OCI-M2 (cell line): Measurements from ENCODE around the gene HMGCL.
"Not testable (repeated sequence)": the region's sequence is repeated elsewhere in the genome, so short reads cannot be mapped to it uniquely, and the experiment has no call there.

Source experiments
- DNase-seq: peaks from one replicate; lab custom pipeline; 2025; ENCODE audit not compliant: unreplicated experiment; lab: John Stamatoyannopoulos, UW

HMGCL gene

DNA sequence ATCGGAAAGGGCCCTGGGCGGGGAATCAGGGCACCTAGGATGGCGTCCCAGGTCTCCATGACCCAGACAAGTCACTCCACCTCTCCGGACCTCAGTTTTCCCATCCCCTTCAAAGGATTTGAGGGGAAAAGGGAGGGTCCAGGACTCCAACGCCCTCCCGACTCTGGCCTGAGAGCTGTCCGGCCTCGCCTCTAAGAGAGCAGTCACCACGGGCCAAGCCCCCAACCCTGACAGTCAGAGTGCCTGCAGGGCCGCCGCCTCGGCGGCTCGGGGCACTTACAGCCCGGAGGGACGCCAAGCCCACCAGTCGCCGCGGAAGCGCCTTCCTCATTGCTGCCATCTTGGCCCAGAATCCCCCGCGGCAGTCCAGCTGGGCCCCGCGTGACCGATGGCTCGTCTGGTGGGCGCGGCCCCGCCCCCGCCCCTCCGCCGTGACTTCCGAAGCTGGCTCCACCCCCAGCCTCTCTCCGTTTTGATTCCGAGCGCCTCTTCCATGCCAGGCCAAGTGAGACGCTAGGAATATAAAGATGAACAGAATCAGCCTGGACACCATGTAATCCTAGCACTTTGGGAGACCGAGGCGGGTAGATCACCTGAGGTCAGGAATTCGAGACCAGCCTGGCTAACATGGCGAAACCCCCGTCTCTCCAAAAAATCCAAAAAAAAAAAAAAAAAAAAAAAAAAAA, at the start of gene HMGCL:
HMGCL (minus strand) TSS at position 354 of the 686 bp plus-strand sequence; CDS start at position 340, 14 bp downstream.
- no peak for DNase-seq

DNA sequence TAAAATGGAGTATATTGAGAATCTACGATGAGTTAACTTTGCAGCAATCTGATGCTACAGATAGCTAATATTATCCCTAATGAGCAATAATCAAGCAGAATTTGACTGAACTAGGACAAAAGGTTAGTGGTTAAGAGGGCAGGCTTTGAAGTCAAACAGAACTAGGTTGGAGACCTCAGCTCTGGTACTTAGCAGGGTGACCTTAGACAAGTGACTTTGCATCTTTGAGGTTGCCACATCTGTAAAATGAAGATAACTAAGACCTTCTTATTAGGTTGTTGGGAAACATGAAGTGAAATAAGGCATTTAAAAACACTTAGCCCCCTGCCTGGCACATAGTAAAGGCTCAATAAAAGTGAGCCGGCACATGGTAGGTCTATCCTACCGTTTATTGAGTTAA, 47.2 kb upstream of the HMGCL start:
- DNase-seq: no peak

DNA sequence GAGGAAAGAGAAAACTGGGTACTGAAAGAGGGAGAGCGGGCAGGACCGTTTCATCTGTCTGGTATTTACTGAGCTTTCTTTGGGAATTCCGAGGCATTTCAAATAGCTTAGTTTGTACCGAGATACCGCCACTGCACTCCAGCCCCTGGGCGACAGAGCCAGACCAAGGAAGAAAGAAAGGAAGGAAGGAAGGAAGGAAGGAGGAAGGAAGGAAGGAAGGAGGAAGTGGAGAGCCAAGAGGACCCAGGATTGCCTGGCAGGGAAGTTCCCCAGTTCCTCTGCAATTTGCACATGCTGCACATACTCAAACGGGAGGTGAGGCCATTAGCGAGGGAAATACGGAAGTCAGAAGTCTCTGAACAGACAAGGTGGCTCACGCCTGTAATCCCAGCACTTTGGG, 43.8 kb upstream of the HMGCL start:
- no peak for DNase-seq

DNA sequence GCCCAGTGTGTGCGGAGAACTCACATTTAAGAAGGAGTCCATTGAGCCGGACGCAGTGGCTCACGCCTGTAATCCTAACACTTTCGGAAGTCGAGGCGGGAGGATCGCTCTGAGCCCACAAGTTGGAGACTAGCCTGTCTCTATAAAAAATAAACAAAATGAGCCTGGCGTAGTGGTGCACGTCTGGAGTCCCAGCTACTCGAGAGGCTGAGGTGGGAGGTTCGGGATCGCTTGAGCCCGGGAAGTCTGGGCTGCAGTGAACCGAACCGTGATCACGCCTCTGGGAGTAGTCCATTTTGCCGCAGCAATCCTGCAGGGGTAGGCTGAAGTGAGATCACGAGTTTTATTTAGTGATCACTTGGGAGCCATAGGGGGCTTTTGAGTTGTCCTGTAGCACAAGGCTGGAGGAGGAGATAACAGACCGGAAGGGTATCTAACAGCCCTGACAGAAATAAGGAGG, 43.4 kb upstream of the HMGCL start:
- DNase-seq: peak; percentile 90

DNA sequence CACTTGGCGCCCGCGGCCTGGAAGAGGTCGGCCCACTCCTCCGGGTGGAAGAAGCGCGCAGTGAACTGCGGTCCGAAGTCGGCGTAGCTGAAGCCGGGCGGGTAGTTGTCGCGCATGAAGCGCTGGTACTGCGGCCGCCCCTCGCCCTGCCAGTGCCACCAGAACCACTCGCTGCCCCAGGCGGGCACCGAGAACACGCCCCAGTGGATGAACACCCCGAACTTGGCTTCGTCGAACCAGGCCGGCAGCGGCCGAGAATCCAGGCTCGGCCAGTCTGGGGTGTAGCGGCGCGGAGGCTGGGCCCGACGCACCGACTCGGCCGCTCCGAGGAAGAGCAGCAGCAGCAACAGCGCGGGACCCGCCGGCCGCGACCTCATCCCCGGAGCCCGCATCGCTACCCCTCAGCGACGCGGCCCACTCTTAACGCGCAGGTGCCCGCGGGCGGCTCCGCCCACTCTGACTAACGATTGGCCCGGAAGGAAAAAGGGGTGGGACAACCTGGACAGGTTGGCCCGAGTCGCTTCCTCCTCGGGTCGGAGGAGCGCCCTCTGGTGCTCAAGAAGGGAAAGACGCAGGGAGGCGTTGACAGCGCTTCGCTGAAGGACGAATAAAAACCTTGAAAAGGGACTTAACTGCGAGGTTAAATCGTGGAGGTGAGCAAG, 42.8 kb upstream of the HMGCL start, which contains the start of gene FUCA1:
FUCA1 (minus strand) TSS at position 396 of the 662 bp plus-strand sequence; CDS start at position 392, 4 bp downstream.
- peak; percentile 90 for DNase-seq

DNA sequence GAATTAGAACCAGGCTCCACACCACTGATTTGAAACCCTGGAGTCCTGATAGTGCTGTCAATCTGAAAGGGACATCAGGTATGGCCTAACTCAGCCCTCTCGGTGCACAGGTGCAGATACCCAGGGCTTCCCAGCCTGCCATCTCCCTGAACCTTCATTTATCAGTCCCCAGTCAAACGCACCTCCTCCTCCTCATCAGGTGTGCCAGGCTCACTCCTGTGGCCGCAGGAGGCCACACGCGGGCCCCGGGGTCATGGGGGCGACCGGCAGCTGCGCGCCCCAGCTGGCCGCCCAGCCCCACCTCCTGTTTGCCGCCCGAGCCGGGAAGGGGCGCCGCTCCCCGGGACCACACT, 42.3 kb upstream of the HMGCL start:
- DNase-seq: no peak

DNA sequence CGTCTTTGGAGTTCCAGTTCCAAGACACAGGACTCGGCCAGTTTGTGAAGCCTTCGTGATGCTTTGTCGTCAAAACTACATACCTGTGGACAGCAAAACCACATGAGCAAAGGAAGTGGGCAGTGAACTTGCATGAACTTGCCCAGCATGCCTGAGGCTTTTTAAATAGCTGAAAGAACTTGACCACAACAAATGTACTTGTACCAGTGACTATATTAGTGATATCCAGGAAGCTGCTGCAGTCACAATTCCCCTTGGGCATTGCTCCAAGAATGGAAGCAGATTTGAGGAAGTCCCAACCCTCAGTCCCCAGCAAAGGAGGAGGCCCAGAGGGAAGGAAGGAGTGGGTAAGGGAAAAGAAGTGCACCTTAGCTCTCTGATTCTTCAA, 40.3 kb upstream of the HMGCL start:
- no peak for DNase-seq

DNA sequence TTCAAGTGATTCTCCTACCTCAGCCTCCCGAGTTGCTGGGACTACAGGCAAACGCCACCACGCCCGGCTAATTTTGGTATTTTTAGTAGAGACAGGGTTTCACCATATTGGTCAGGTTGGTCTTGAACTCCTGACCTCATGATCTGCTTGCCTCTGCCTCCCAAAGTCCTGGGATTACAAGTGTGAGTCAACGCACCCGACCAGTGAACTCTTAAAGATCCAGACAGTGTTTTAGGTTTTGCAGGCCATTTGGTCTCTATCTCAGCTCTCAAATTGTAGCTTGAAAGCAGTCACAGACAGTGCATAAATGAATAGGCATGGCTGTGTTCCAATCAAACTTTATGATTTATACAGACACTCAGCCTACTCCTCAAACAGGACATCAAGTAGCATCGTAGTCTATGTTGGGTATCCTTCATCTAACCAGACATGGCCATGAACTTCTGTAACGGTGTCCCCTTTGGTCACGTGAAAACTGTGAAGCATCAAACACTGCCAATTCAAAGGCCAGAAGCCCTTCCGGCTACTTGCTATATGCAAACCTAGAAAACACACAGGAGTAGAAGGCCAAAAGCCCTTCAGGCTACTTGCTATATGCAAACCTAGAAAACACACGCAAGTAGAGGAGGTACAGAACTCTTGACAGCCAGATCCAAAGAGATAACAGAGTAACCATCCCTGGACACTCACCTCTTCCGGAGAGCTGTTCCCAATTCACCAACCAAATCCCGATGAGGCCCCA, 39.7 kb upstream of the HMGCL start:
- no peak for DNase-seq

DNA sequence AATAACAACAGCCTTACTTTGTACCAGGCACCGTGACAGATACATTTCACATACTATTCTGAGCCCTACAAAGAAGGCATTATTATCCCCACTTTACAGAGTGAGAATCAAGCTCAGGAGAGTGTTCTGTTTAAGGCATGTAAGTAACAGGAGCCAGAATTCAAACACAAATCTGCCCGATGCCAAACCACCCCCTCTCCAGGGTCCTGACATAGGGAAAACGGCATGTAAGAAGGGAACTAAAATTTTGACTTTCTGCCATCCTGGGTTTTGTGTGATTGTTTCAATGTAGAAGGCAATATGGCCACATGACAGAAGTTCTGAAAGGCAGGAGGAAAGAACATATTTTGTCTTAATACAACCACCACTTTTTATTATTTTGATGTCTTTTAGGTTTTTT, 37.4 kb upstream of the HMGCL start:
- DNase-seq: no peak

DNA sequence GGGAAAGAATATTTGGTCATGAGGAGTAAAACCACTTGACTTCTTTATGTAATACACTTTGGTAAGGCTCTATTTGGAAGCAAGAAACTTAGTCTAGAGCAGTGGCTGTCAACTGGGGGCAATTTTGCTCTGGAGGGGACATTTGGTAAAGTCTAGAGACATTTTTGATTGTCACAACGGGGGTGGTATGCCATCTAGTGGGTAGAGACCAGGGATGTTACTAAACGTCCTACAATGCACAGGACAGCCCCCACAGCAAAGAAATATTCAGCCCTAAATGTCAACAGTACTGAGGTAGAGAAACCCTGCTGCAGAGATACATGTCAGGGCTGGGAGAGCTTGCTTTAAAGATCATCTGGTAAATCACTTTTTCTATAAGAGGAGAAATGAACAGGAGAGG, 29.3 kb upstream of the HMGCL start:
- no peak for DNase-seq

DNA sequence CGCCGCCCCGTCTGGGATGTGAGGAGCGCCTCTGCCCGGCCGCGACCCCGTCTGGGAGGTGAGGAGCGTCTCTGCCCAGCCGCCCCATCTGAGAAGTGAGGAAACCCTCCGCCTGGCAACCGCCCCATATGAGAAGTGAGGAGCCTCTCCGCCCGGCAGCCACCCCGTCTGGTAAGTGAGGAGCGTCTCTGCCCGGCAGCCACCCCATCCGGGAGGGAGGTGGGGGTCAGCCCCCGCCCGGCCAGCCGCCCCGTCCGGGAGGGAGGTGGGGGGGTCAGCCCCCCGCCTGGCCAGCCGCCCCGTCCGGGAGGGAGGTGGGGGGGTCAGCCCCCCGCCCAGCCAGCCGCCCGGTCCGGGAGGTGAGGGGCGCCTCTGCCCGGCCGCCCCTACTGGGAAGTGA, 27.9 kb upstream of the HMGCL start:
- not testable (repeated sequence) for DNase-seq

DNA sequence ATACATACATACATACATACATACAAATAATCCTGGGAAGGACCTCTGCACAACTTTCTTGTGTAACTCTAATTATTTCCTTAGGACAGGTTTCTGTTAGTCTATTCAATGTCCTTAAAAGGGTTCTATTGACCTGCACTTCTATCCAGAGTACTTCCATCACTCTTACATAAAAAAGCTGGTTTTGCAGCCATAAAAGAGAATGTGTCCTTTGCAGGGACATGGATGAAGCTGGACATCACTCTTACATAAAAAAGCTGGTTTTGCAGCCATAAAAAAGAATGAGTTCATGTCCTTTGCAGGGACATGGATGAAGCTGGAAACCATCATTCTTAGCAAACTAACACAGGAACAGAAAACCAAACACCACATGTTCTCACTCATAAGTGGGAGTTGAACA, 26.2 kb upstream of the HMGCL start:
- not testable (repeated sequence) for DNase-seq

DNA sequence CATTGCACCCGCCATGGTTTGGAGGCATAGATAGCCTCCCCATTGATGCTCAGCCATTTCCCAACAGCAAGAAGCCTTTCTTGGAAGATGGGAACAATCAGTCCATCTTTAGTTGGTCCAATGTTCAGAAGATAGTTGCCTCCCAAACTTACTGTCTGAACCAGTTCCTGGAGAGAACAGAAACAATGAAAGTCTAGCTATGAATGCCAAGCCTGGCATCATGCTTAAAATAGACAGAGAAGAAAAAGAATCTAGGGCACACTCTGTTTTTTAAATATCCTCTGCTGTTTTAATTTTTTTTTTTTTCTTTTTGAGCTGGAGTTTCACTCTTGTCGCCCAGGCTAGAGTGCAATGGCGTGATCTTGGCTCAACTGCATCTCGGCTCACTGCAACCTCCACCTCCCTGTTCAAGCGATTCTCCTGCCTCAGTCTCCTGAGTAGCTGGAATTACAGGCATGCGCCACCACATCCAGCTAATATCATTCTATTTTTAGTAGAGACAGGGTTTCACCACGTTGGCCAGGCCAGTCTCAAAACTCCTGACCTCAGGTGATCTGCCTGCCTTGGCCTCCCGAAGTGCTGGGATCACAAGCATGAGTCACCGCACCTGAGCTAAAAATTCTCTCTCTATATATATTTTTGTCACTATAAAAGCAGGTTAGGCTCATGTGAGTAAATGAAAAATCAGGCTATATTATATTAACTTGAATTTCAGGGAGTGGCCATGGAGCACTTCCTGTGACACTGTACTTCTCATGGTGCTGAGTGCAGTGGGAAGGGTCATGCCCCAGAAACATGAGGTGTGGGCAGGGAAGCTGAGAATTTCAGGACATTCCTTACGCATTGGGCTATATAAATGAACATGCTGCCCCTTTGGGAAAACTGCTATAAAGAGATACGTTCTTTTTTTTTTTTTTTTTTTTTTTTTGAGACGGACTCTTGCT, 23.7 kb upstream of the HMGCL start:
- DNase-seq: no peak

DNA sequence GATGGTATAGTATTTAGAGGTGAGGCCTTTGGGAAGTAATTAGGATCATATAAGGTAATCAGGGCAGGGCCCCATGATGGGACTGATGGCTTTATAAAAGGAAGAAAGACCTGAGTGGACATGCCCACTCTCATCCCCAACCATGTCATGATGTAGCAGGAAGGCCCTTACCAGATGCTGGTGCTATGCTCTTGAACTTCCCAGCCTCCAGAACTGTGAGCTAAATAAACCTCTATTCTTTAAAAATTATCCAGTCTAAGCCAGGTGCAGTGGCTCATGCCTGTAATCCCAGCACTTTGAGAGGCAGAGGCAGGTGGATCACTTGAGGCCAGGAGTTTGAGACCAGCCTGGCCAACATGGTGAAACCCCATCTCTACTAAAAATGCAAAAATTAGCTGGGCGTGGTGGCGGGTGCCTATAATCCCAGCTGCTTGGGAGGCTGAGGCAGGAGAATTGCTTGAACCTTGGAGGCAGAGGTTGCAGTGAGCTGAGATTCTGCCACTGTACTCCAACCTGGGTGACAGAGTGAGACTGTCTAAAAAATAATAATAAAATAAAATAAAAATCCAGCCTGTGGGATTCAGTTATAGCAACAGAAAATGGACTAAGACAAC, 22.4 kb upstream of the HMGCL start:
- DNase-seq: not testable (repeated sequence)

DNA sequence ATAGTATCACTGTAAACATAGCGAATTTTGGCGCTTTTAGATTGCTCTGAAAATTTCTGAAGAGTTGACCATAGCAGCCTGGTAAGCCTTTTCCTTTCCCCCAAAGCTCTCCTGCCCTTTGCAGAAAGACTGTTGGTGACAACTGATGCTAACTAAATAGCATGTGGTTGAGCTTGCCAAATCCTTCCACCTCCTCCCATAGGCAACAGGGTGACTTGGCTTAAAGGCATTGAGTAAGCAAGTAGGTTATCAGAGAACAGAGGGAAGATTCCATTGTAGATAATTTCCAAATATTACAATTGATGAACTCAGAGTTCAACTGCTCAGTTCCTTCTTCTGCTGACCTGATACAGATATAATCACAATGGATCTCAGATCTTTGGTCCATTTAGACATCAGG, 19.9 kb upstream of the HMGCL start:
- no peak for DNase-seq

DNA sequence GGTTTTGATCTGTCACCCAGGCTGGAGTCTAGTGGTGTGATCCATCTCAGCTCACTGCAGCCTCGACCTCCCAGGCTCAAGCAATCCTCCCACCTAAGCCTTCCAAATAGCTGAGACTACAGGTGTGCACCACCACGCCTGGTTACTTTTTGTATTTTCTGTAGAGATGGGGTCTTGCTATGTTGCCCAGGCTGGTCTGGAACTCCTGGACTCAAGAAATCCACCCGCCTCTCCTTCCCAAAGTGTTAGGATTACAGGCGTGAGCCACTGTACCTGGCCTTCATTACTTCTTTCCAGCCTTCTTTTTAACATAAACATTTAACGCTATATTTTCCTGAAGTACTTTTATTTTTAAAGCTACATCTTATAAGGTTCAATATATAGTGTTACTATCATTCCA, 18.4 kb upstream of the HMGCL start:
- no peak for DNase-seq

DNA sequence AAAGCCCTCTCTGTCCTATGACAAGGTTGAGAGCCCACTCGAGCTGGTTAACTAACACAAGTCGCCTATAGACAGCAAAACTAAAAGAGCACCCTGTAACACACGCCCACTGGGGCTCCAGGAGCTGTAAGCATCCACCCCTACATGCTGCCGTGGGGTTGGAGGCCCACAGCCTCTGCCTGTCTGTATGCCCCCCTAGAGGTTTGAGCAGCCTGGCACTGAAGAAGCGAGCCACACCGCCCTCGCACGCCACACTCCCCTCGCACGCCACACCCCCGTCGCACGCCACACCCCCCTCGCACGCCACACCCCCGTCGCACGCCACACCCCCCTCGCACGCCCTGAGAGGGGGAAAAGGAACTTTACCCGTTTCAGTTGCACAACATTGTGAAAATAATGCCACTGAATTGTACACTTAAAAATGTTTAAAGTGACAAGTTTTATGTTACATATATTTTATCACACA, 13.2 kb upstream of the HMGCL start:
- DNase-seq: peak; percentile 24

DNA sequence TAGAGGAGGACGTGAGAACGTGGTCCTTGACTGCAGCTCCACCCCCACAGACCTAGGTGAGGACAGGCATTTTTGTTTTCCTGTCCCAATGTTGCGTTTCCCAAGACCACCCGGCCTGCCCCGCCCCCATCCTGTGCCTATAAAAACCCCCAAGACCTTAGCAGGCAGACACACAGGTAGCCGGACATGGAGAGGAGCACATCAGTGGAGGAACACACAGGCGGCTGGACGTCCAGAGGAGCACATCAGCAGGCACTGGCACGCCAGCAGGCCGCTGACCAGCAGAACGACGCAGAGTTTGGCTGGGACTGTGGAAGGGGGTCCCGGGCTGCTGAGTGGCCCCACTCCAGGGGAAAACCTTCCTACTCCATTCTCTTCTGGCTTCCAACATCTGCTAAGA, 12.7 kb upstream of the HMGCL start:
- no peak for DNase-seq

DNA sequence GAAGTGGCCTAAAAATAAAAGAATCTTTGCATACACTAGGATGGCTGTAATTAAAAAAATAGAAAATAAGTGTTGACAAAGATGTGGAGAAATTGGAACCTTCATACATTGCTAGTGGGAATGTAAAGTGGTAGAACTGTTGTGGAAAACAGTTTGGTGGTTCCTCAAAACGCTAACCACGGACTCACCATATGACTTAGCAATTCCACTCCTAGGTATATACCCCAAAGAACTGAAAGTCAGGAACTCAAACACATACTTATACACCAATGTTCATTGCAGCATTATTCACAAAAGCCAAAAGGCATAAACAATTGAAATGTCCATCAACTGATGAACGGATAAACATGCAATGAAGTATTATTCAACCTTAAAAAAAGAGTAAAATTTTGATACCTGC, 10.8 kb upstream of the HMGCL start:
- no peak for DNase-seq

DNA sequence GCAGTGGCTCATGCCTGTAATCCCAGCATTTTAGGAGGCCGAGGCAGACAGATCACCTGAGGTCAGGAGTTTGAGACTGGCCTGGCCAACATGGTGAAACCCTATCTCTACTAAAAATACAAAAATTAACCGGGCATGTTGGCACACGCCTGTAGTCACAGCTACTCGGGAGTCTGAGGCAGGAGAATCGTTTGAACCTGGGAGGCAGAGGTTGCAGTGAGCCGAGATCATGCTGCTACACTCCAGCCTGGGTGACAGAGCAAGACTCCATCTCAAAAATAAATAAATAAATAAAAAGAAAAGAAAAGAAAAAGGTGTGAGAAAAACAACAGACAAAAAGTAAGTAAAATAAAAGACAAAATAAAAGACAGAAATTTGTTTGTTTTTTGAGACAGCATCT, 8.9 kb upstream of the HMGCL start:
- DNase-seq: not testable (repeated sequence)
